HepG2 (cell line): ENCODE data around the gene UGT8. TPM values are rescaled to one million over a fixed set of nuclear protein-coding genes. Genes with fewer than 3 reads are reported as not detected.

Source experiments
- ATAC-seq: fragments of 200-7000 bp; cut with Tn5 transposase; 3 replicates; pipeline ENCODE4 v1.9.1; 2020; ENCODE audit warnings: mild to moderate bottlenecking, moderate library complexity
- BruUV-seq: library from RNA; stranded (reverse); fragments of 400-500 nt; replicated peaks from 2 replicates; lab custom pipeline; 2021; lab: Mats Ljungman, UMichigan
- CTCF ChIA-PET: fragments of 300-600 bp; formaldehyde crosslinking; extraction: SDS; loops from one replicate; lab custom pipeline; 2021; ENCODE audit warnings: low total read pairs, inconsistent platforms, low intra/inter-chr PET ratio; lab: Yijun Ruan, JAX
- POLR2A ChIA-PET: fragments of 350-600 bp; sonication (Branson Sonifier 250); formaldehyde crosslinking; loops from one replicate; lab custom pipeline; 2020; ENCODE audit warnings: antibody characterized with exemption, inconsistent platforms; lab: Yijun Ruan, JAX
- DNase-seq: peaks from one replicate; pipeline ENCODE4 v3.0.0-alpha.2; 2015; ENCODE audit warnings: low spot score
- FAIRE-seq: peaks from 3 replicates; lab custom pipeline; 2011; peaks lifted over from hg19 to GRCh38; lab: Jason Lieb, UNC
- H2AFZ ChIP-seq: one replicate; pipeline ENCODE4 v1.6.1; 2011; ENCODE audit warnings: low read length, inconsistent platforms
- H3K27ac ChIP-seq: fragments of 300-600 bp; 3 replicates; pipeline ENCODE4 v1.8.0; 2011; ENCODE audit warnings: mixed run types, mild to moderate bottlenecking, mixed read lengths, low read length, inconsistent platforms; ENCODE audit not compliant: insufficient read depth; ENCODE audit errors: extremely low read length
- H3K27me3 ChIP-seq, 2 experiments: fragments of 200-600 bp in 1 of 2; 2 replicates in 1 of 2; 3 replicates in 1 of 2; pipeline versions ENCODE4 v1.6.0 to v1.8.0; 2011; ENCODE audit warnings: low read length in 2 of 2, mild to moderate bottlenecking in 2 of 2, moderate library complexity in 2 of 2, inconsistent platforms in 1 of 2; ENCODE audit not compliant: insufficient read depth in 2 of 2, control insufficient read depth in 1 of 2
- H3K36me3 ChIP-seq, 2 experiments: fragments of 200-600 bp in 1 of 2; replicated peaks in 1 of 2; 2 replicates in 1 of 2; 3 replicates in 1 of 2; pipeline versions ENCODE4 v1.5.1 to v1.8.0; 2011; ENCODE audit warnings: low read length in 2 of 2, inconsistent platforms in 1 of 2; ENCODE audit not compliant: insufficient read depth in 2 of 2, control insufficient read depth in 1 of 2
- H3K4me1 ChIP-seq: 2 replicates; pipeline ENCODE4 v1.5.1; 2012; ENCODE audit warnings: low read length, inconsistent platforms; ENCODE audit not compliant: insufficient read depth
- H3K4me2 ChIP-seq: 2 replicates; pipeline ENCODE4 v1.6.0; 2011; ENCODE audit warnings: low read depth, low read length, inconsistent platforms
- H3K4me3 ChIP-seq, 3 experiments: fragments of 200-600 bp in 1 of 3; sonication (generic), shearing (Covaris generic) in 1 of 3; replicated peaks in 1 of 3; 2 replicates each; pipeline ENCODE4 v1.5.1; 2011 to 2016; ENCODE audit warnings: low read length in 3 of 3, inconsistent platforms in 2 of 3, low read depth in 2 of 3, mild to moderate bottlenecking in 2 of 3, control low read depth in 1 of 3, mixed read lengths in 1 of 3; ENCODE audit not compliant: insufficient read depth in 1 of 3
- H3K79me2 ChIP-seq: one replicate; pipeline ENCODE4 v1.6.1; 2011; ENCODE audit warnings: low read length, inconsistent platforms; ENCODE audit not compliant: insufficient read depth
- H3K9ac ChIP-seq: 2 replicates; pipeline ENCODE4 v1.6.0; 2011; ENCODE audit warnings: mild to moderate bottlenecking, low read depth, low read length, inconsistent platforms; ENCODE audit not compliant: insufficient read depth
- H3K9me3 ChIP-seq: 2 replicates; pipeline ENCODE4 v1.5.1; 2012; ENCODE audit warnings: mild to moderate bottlenecking, low read length
- H4K20me1 ChIP-seq: 2 replicates; pipeline ENCODE4 v1.6.0; 2011; ENCODE audit warnings: inconsistent platforms, mild to moderate bottlenecking, low read length, moderate library complexity; ENCODE audit not compliant: insufficient read depth
- ATF1 ChIP-seq: IDR thresholded peaks from 2 replicates; pipeline ENCODE4 v1.6.1; 2016; ENCODE audit warnings: mild to moderate bottlenecking, control low read depth
- MBNL3 ChIP-seq: fragments of 250-450 bp; sonication (Bioruptor Pico); conservative IDR thresholded peaks from 2 replicates; pipeline ENCODE4 v1.8.0; 2022; ENCODE audit warnings: mild to moderate bottlenecking, inconsistent platforms
- SMARCC2 ChIP-seq: fragments of 450-650 bp; IDR thresholded peaks from 2 replicates; pipeline ENCODE4 v1.6.1; 2017; ENCODE audit warnings: antibody characterized with exemption, mild to moderate bottlenecking
- TAF1 ChIP-seq: sonication (generic); formaldehyde crosslinking; IDR thresholded peaks from 2 replicates; pipeline ENCODE4 v1.4.0; 2020; ENCODE audit warnings: missing genetic modification reagents
- TIGD3 ChIP-seq: sonication (generic); formaldehyde crosslinking; IDR thresholded peaks from 2 replicates; pipeline ENCODE4 v1.5.1; 2020; ENCODE audit warnings: mild to moderate bottlenecking, missing genetic modification reagents, borderline replicate concordance
- ZFP37 ChIP-seq: sonication (generic); formaldehyde crosslinking; IDR thresholded peaks from 2 replicates; pipeline ENCODE4 v1.4.0; 2020; ENCODE audit warnings: missing genetic modification reagents, borderline replicate concordance
- ZNF331 ChIP-seq: sonication (generic); formaldehyde crosslinking; IDR thresholded peaks from 2 replicates; pipeline ENCODE4 v1.4.0; 2020; ENCODE audit warnings: missing genetic modification reagents
- WGBS: methylation state at CpG from one replicate; pipeline ENCODE4 v1.1.6; 2017; ENCODE audit warnings: low lambda C conversion rate; 5-methylcytosine and 5-hydroxymethylcytosine counted together
- in situ Hi-C: cut with HindIII; loops from 2 replicates; pipeline ENCODE4 v1.10.0; 2017; ENCODE audit warnings: low pct_unique_long_range_greater_than_20kb; ENCODE audit not compliant: extremely low pct_ligation_motif_present
- intact Hi-C: fragments of 100-400 bp; cut with micrococcal nuclease; formaldehyde crosslinking; loops from one replicate; pipeline ENCODE4 v1.10.0; 2022; ENCODE audit not compliant: unreplicated experiment
- polyA plus RNA-seq, 8 experiments: library from polyadenylated mRNA; depleted of rRNA in 3 of 8; stranded (reverse) in 7 of 8; unstranded in 1 of 8; fragments of >200 nt; fragmentation: Illumina TruSeq in 4 of 8; extraction: Trizol in 4 of 8; gene quantifications; 2 replicates each; pipeline versions ENCODE4 v1.2.1 to v1.2.3, GENCODE V29; 2011 to 2016; ENCODE audit warnings: low read depth in 4 of 8, missing spikeins in 1 of 8, mixed read lengths in 1 of 8; ENCODE audit not compliant: insufficient read depth in 1 of 8
- total RNA-seq, 5 experiments: library from RNA; depleted of rRNA; stranded (reverse); fragments of >200 nt; fragmentation: Illumina TruSeq; extraction: Trizol; gene quantifications; 2 replicates each; pipeline ENCODE4 v1.2.3, GENCODE V29; 2016; ENCODE audit warnings: low read depth in 1 of 5

Gene UGT8
- total and polyA plus RNA-seq, 2 of the 13 experiments (the other 11 are each of a cell fraction or from before 2014, with no cell fraction given): not detected

GRCh38 chr4:114636192-114636935 is 37.8 kb downstream of the UGT8 start:
- ChIA-PET CTCF (no interaction called here), POLR2A (no interaction called here)
- Histone ChIP-seq H3K36me3 (no peaks in the 10 kb centered on the region), H2AFZ (no peak overlapping the region), H4K20me1 (no peaks in the 10 kb centered on the region), H3K9me3 (no peaks in the 10 kb centered on the region), H3K9ac (no peak overlapping the region), H3K27ac (no peak overlapping the region), H3K4me3 (no peak overlapping the region), H3K4me1 (no peaks in the 10 kb centered on the region), H3K4me2 (no peak overlapping the region), H3K27me3 (no peaks in the 10 kb centered on the region), H3K79me2 (no peaks in the 10 kb centered on the region)
- no TSS peak for BruUV-seq
- WGBS: 20% methylated on average over 5 of the region's 5 CpGs
- DNase-seq (no peak), ATAC-seq (no peak), FAIRE-seq (no peak)
- in situ Hi-C loops (no loop called here), intact Hi-C loops (no loop called here)
- TF ChIP-seq ZNF331 (no peak), TIGD3 (CRISPR knock-in tag) (no peak), TAF1 (CRISPR knock-in tag) (no peak), MBNL3 (CRISPR knock-in tag) (no peak), ATF1 (CRISPR knock-in tag) (no peak), ZFP37 (CRISPR knock-in tag) (no peak), SMARCC2 (no peak)
- TF ChIP-seq, all 625 proteins: peak for 0
